ENCODE data around the gene ZNG1A.
"Not testable (repeated sequence)": the region's sequence is repeated elsewhere in the genome, so short reads cannot be mapped to it uniquely, and the experiment has no call there.

ZNG1A gene

DNA sequence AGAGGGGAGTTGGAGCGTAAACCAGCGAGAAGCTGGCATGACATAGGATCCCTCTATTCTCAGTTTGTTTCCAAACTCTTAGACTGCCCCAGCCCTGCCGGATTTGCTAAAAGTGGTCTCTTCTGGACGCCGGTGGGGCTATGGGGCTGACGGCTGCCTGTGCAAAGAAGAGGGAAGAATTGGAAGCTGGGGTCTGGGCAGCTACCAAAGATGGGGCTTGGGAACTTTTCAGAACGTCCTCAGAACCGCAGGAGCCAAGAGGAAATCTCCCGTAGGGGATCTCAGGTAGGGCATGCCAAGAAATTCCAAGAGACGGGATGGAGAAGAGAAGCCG, 63.8 kb downstream of the ZNG1A start:
- not testable (repeated sequence) for DNase-seq; H3K36me3 Mint-ChIP-seq (ENCODE audit: low read depth); ATAC-seq; H3K27ac Mint-ChIP-seq; H3K9me3 Mint-ChIP-seq
- H3K27me3 Mint-ChIP-seq = peaks cover 44% of the 10 kb centered on the region
- peak overlapping the region; percentile 71 for H3K4me3 Mint-ChIP-seq
- peaks cover 28% of the 10 kb centered on the region for H3K4me1 Mint-ChIP-seq

- ATAC-seq = peak; percentile 2
- not testable (repeated sequence) for DNase-seq; H3K9me3 Mint-ChIP-seq; H3K36me3 Mint-ChIP-seq (ENCODE audit: low read depth)
- Mint-ChIP-seq H3K4me1 (peaks cover 28% of the 10 kb centered on the region), H3K27ac (peak overlapping the region; percentile 62), H3K4me3 (peak overlapping the region; percentile 75), H3K27me3 (peaks cover 46% of the 10 kb centered on the region)
Measured at GRCh38 chr9:114267-115117, 64.4 kb downstream of the ZNG1A start.

DNA sequence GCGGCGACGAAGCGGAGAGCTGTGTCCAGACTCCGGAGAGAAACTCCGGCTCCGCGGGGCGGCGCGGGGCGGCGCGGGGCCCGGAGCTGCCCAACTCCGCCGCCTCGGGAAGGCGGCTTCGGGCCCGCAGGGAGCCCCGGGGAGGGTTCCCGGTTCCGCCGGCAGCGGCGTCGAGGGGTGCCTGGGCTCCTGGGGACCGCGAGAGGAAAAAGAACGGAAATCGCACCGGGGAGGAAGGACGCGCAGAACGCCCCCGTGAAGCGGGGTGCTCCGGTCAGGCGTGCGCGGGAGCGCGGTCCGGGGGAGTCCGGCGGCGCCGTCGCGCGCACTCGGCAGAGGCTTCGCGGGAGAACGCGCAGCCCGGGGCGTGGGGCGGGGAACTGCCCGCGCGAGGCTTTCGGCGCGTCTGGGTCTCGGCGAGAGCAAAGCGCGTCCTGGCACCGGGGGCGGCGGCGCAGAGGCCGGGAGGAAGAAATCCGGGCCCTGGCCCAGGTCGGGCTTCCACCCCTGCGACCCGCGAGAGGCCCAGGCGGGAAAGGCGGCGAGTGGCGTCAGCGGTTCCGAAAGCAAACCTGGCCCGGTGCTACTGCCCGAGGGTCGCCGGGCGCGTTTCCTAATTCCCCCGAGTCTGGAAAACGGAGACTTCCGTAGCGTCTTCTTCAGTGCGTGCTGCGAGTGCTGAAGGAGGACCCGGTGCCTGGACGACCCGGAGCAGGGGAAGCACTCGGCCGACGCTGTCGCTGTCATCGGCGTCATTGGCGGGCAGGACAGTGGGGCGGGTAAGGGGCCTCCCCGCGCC, 65.2 kb downstream of the ZNG1A start:
- H3K36me3 Mint-ChIP-seq (ENCODE audit: low read depth); H3K9me3 Mint-ChIP-seq: not testable (repeated sequence)
- DNase-seq (peak; percentile 56), ATAC-seq (peak; percentile 84)
- Mint-ChIP-seq H3K4me3 (peak overlapping the region; percentile 75), H3K4me1 (peaks cover 31% of the 10 kb centered on the region), H3K27me3 (peaks cover 50% of the 10 kb centered on the region), H3K27ac (peak overlapping the region; percentile 62)

- Mint-ChIP-seq H3K27me3 (peaks cover 48% of the 10 kb centered on the region), H3K4me3 (peak overlapping the region; percentile 43), H3K4me1 (peaks cover 28% of the 10 kb centered on the region)
- H3K9me3 Mint-ChIP-seq; ATAC-seq; H3K36me3 Mint-ChIP-seq (ENCODE audit: low read depth); DNase-seq; H3K27ac Mint-ChIP-seq: not testable (repeated sequence)
Measured at GRCh38 chr9:112589-113467, 66.0 kb downstream of the ZNG1A start.

- H3K4me3 Mint-ChIP-seq; H3K9me3 Mint-ChIP-seq; DNase-seq; ATAC-seq; H3K36me3 Mint-ChIP-seq (ENCODE audit: low read depth); H3K27ac Mint-ChIP-seq: not testable (repeated sequence)
- Mint-ChIP-seq H3K4me1 (peaks cover 19% of the 10 kb centered on the region), H3K27me3 (peaks cover 41% of the 10 kb centered on the region)
Measured at GRCh38 chr9:110672-111071, 68.2 kb downstream of the ZNG1A start.

DNA sequence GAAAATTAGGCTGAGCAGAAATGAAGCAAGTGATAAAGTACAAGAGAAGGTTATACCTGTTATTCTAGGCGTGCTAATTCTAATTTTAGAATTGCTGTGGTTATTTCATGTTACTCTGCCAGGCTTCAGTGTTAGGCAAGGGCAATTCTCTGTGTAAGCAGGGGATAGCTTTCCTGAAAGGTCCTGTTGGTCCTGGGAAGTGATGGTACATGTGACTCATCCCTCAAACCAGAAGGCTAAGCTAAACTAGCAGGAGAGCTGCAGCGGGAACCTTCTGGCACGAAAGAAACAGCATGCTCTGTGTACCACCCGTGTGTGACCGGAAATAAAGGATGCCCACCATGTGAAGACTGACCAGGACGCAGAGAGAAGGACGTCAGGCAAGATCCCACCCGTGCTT, 69.3 kb downstream of the ZNG1A start:
- not testable (repeated sequence) for DNase-seq; H3K4me3 Mint-ChIP-seq; ATAC-seq; H3K36me3 Mint-ChIP-seq (ENCODE audit: low read depth); H3K27ac Mint-ChIP-seq; H3K9me3 Mint-ChIP-seq
- H3K4me1 Mint-ChIP-seq = peaks cover 13% of the 10 kb centered on the region
- peaks cover 37% of the 10 kb centered on the region for H3K27me3 Mint-ChIP-seq

GRCh38 chr9:108742-109495, 69.9 kb downstream of the ZNG1A start:
- not testable (repeated sequence) for H3K4me3 Mint-ChIP-seq; H3K27ac Mint-ChIP-seq; ATAC-seq; H3K4me1 Mint-ChIP-seq; H3K36me3 Mint-ChIP-seq (ENCODE audit: low read depth); H3K9me3 Mint-ChIP-seq; DNase-seq
- H3K27me3 Mint-ChIP-seq = peaks cover 37% of the 10 kb centered on the region

DNA sequence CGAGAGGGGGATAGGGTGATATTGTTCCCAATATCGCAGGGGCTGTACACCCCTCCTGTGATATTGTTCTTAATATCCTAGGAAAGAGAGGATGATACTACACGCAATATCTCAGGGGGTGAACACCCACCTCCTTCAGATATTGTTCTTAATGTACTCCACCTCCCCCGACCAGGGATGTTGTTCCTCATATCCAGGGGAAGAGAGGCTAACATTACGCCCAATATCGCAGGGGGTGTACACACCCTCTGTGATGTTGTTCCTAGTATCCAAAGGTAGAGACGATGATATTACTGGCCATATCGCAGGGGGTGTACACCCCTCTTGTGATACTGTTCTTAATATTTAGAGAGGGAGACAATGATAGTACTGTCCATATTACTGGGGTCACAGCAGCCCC, 72.9 kb downstream of the ZNG1A start:
- not testable (repeated sequence) for H3K9me3 Mint-ChIP-seq

DNA sequence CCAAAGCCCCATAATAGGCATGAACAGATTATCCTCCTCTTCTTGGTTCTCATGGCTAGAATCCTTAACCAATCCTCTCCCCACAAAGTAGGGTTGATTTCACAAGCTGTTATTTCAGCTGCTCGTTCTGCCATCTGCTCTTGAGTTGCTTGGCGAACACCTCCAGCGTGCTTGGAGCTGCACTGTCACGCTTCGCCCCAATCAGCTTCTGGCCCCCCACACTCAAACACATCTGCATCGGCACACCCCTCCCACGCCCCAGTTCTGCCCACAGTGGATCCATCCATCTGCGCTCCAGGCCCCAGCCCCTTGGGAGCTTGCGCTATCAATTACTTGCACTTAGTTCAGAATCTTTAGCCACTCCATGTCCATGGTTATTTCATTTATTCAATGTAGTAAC, 78.4 kb downstream of the ZNG1A start:
- not testable (repeated sequence) for H3K27me3 Mint-ChIP-seq; DNase-seq; H3K36me3 Mint-ChIP-seq (ENCODE audit: low read depth); H3K9me3 Mint-ChIP-seq; ATAC-seq; H3K4me3 Mint-ChIP-seq; H3K27ac Mint-ChIP-seq; H3K4me1 Mint-ChIP-seq

More for the DNA sequence above, 72.9 kb downstream of the ZNG1A start:
- H3K4me1 Mint-ChIP-seq; H3K27ac Mint-ChIP-seq; DNase-seq; H3K36me3 Mint-ChIP-seq (ENCODE audit: low read depth); ATAC-seq; H3K4me3 Mint-ChIP-seq: not testable (repeated sequence)
- H3K27me3 Mint-ChIP-seq = peaks cover 26% of the 10 kb centered on the region

GRCh38 chr9:99867-100266, 79.0 kb downstream of the ZNG1A start:
- ATAC-seq; H3K27me3 Mint-ChIP-seq; H3K4me1 Mint-ChIP-seq; H3K36me3 Mint-ChIP-seq (ENCODE audit: low read depth); H3K9me3 Mint-ChIP-seq; H3K27ac Mint-ChIP-seq; H3K4me3 Mint-ChIP-seq; DNase-seq: not testable (repeated sequence)

DNA sequence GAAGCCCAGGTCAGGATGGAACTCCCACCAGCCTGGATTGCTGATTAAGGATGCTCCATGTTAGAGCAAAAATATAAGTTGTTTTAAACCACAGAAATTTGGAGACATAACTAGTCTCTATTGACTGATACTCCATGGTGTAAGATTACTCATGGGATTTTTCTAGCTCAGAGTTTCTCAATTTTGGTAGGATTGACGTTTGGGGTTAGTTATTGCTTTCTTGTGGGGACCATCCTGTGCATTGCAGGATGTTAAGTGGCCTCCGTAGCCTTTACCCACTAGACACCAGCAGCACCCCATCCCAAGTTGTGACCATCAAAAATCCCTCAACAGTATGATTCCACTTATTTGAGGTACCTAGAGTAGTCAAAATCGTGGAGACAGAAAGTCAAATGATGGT, 80.1 kb downstream of the ZNG1A start:
- not testable (repeated sequence) for H3K27ac Mint-ChIP-seq; H3K4me3 Mint-ChIP-seq; H3K4me1 Mint-ChIP-seq; ATAC-seq; DNase-seq; H3K36me3 Mint-ChIP-seq (ENCODE audit: low read depth); H3K9me3 Mint-ChIP-seq; H3K27me3 Mint-ChIP-seq

DNA sequence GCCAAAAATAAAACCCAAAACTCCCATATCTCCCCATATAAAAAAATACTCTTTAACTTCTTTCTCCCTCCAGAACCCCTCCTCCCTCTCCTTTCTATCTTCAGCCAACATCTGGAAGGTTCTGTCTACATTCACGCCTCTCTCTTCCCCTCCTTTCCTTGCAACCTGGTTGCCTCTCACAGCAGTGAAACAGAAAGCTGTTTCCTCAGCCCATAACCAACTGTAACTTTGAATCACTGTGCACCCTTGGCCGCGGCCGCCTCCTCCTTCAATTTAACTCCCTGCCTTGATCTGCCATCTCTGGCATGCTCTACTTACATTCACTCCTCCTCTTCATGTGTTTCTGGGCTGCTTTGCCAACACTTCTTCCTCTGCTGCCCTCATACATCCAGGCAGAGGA, 83.9 kb downstream of the ZNG1A start:
- H3K9me3 Mint-ChIP-seq; ATAC-seq; H3K27ac Mint-ChIP-seq; DNase-seq; H3K4me1 Mint-ChIP-seq; H3K27me3 Mint-ChIP-seq; H3K36me3 Mint-ChIP-seq (ENCODE audit: low read depth); H3K4me3 Mint-ChIP-seq: not testable (repeated sequence)

DNA sequence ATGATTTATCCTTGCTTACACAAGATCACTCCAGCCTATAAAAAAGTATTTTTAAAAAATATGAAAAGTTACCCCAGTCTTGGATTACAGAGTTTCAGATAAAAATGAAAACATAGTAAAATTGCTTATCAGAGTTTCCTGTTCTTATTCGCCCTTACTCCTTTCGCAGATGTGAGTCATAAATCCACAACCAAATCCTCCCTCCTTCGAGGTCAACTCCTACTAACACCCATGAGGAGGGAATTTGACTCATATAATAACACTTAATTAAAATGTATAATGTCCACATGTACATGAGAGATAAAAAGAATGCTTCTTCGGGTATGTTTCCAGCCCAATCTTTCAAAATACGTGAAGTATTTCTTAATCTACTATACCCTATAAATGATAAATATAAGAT, 84.5 kb downstream of the ZNG1A start:
- not testable (repeated sequence) for H3K9me3 Mint-ChIP-seq

GRCh38 chr9:93909-94308, 84.9 kb downstream of the ZNG1A start:
- H3K27ac Mint-ChIP-seq; H3K4me1 Mint-ChIP-seq; H3K27me3 Mint-ChIP-seq; H3K4me3 Mint-ChIP-seq; ATAC-seq; H3K9me3 Mint-ChIP-seq; H3K36me3 Mint-ChIP-seq (ENCODE audit: low read depth); DNase-seq: not testable (repeated sequence)

More for the DNA sequence above, 84.5 kb downstream of the ZNG1A start:
- H3K27ac Mint-ChIP-seq; H3K4me1 Mint-ChIP-seq; H3K36me3 Mint-ChIP-seq (ENCODE audit: low read depth); H3K4me3 Mint-ChIP-seq; DNase-seq; ATAC-seq; H3K27me3 Mint-ChIP-seq: not testable (repeated sequence)

Measured in activated naive CD8-positive, alpha-beta T cell treated with anti-CD3 and anti-CD28 coated beads, Interleukin-2, amount 50 U/mL, for 24 hours (primary cell).